Transverse colon (tissue), 4 donors: ENCODE measurements around the gene SLBP. TPM values are rescaled to one million over a fixed set of nuclear protein-coding genes. Genes with fewer than 3 reads are reported as not detected.

ENCODE experiments used
- DNase-seq: peaks from one replicate; pipeline ENCODE4 v3.0.0-alpha.2; 2019
- H3K27ac ChIP-seq, 4 donors: fragments of 200-600 bp; sonication (generic); 2 replicates each; pipeline ENCODE4 v1.5.1; 2016 to 2018; ENCODE audit warnings: inconsistent platforms in 4 of 4
- H3K27me3 ChIP-seq: fragments of 200-600 bp; sonication (generic); 2 replicates; pipeline ENCODE4 v1.5.1; 2017; ENCODE audit warnings: inconsistent platforms
- H3K36me3 ChIP-seq, 4 donors: fragments of 200-600 bp; sonication (generic); 2 replicates each; pipeline ENCODE4 v1.5.1; 2017 to 2019; ENCODE audit warnings: inconsistent platforms in 4 of 4
- H3K4me1 ChIP-seq, 4 donors: fragments of 200-600 bp; sonication (generic); 2 replicates each; pipeline ENCODE4 v1.5.1; 2017 to 2020; ENCODE audit warnings: inconsistent platforms in 4 of 4
- H3K4me3 ChIP-seq, 4 donors: fragments of 200-600 bp; sonication (generic); 1 replicate in 1 of 4; 2 replicates in 3 of 4; pipeline versions ENCODE4 v1.5.1 to v1.6.1; 2017 to 2019; ENCODE audit warnings: inconsistent platforms in 4 of 4
- H3K9me3 ChIP-seq, 2 donors: fragments of 200-600 bp; sonication (generic); 2 replicates each; pipeline ENCODE4 v1.5.1; 2017 to 2019; ENCODE audit warnings: inconsistent platforms in 2 of 2
- EP300 ChIP-seq: sonication (generic); formaldehyde crosslinking; IDR thresholded peaks from one replicate; pipeline ENCODE4 v1.6.1; 2017; ENCODE audit warnings: antibody characterized with exemption, low read depth
- POLR2A ChIP-seq: fragments of 450-650 bp; IDR thresholded peaks from one replicate; pipeline ENCODE4 v1.6.1; 2016; ENCODE audit warnings: antibody characterized with exemption, mild to moderate bottlenecking, moderate library complexity
- POLR2AphosphoS5 ChIP-seq, 3 donors: sonication (generic); formaldehyde crosslinking; IDR thresholded peaks; one replicate each; pipeline ENCODE4 v1.6.1; 2016; ENCODE audit warnings: antibody characterized with exemption in 3 of 3
- WGBS, 2 donors: methylation state at CpG; one replicate each; pipeline ENCODE4 v1.1.5; 2018; ENCODE audit warnings: low coverage in 1 of 2; 5-methylcytosine and 5-hydroxymethylcytosine counted together
- in situ Hi-C, 4 donors: fragments of 200-750 bp; cut with MboI; loops; one replicate each; pipeline versions ENCODE4 v1.15.0 to v1.15.1; 2017; ENCODE audit warnings: low sequenced_read_pairs in 3 of 4, low pct_ligation_motif_present in 1 of 4, low pct_unique_long_range_greater_than_20kb in 1 of 4
- intact Hi-C: fragments of 100-400 bp; cut with DNase I; formaldehyde crosslinking; loops from one replicate; pipeline ENCODE4 v1.15.1; 2023; ENCODE audit warnings: low total_unique reads
- total RNA-seq, 4 donors: library from RNA; depleted of rRNA; stranded (reverse); fragments of >200 nt; gene quantifications; one replicate each; pipeline ENCODE4 v1.1.0, GENCODE V29; 2016
- TF ChIP-seq, protein P1 (sequence below), 5 experiments: fragments of 200-600 bp in 3 of 5; fragments of 450-650 bp in 2 of 5; sonication (generic) in 3 of 5; IDR thresholded peaks; 1 replicate in 2 of 5; 2 replicates in 3 of 5; pipeline ENCODE4 v1.5.1; 2016 to 2017; ENCODE audit warnings: antibody characterized with exemption in 5 of 5, inconsistent platforms in 3 of 5, mild to moderate bottlenecking in 2 of 5, moderate library complexity in 1 of 5

Gene SLBP
- total RNA-seq, 4 donors from 2014 or later = 7.6 to 47.5 (median 31.6) TPM

- 5% methylated on average over 27 of the region's 29 CpGs; no CpG with 5 or more reads in 1 of the 2 donors for WGBS, 2 donors
- in situ Hi-C loops (loop anchor here in 1 of 4 donors (10.0 kb wide), 2 partner anchors 66 to 156 kb away; no protein-coding TSS in a partner anchor), intact Hi-C loops (loop anchor here (5.0 kb wide), 2 partner anchors 64 to 149 kb away; no protein-coding TSS in a partner anchor)
- peaks cover 0 to 22% (median 12%) of the 10 kb centered on the region in 4 donors for H3K4me1 ChIP-seq
- no peaks in the 10 kb centered on the region for H3K9me3 ChIP-seq
- TF ChIP-seq POLR2A (no peak), POLR2AphosphoS5 (IDR thresholded peaks at IDR 0.05) (no peak), EP300 (no peak)
- TF ChIP-seq, protein P1, sequence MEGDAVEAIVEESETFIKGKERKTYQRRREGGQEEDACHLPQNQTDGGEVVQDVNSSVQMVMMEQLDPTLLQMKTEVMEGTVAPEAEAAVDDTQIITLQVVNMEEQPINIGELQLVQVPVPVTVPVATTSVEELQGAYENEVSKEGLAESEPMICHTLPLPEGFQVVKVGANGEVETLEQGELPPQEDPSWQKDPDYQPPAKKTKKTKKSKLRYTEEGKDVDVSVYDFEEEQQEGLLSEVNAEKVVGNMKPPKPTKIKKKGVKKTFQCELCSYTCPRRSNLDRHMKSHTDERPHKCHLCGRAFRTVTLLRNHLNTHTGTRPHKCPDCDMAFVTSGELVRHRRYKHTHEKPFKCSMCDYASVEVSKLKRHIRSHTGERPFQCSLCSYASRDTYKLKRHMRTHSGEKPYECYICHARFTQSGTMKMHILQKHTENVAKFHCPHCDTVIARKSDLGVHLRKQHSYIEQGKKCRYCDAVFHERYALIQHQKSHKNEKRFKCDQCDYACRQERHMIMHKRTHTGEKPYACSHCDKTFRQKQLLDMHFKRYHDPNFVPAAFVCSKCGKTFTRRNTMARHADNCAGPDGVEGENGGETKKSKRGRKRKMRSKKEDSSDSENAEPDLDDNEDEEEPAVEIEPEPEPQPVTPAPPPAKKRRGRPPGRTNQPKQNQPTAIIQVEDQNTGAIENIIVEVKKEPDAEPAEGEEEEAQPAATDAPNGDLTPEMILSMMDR (IDR thresholded peaks at IDR 0.05) = peak; percentile 70 to 84 (median 79)
- no peak overlapping the region for H3K27ac ChIP-seq
- peak; percentile 81 for DNase-seq
- H3K27me3 ChIP-seq = peaks cover 5% of the 10 kb centered on the region
- no peaks in the 10 kb centered on the region for H3K36me3 ChIP-seq
- no peak overlapping the region for H3K4me3 ChIP-seq
Measured at GRCh38 chr4:1748465-1748995, 36.4 kb upstream of the SLBP start.

GRCh38 chr4:1747603-1747967, 35.5 kb upstream of the SLBP start:
- no peak overlapping the region for H3K4me3 ChIP-seq
- no peaks in the 10 kb centered on the region for H3K36me3 ChIP-seq
- H3K27ac ChIP-seq = no peak overlapping the region
- no peak for DNase-seq
- H3K9me3 ChIP-seq = no peaks in the 10 kb centered on the region
- TF ChIP-seq POLR2A (no peak), EP300 (no peak), POLR2AphosphoS5 (IDR thresholded peaks at IDR 0.05) (no peak)
- TF ChIP-seq, protein P1 (IDR thresholded peaks at IDR 0.05) = no peak
- in situ Hi-C loops (loop anchor here in 1 of 4 donors (10.0 kb wide), 2 partner anchors 67 to 157 kb away; no protein-coding TSS in a partner anchor), intact Hi-C loops (loop anchor here (5.0 kb wide), 2 partner anchors 65 to 150 kb away; no protein-coding TSS in a partner anchor)
- 76% methylated on average over 10 of the region's 16 CpGs; no CpG with 5 or more reads in 1 of the 2 donors for WGBS, 2 donors
- H3K27me3 ChIP-seq = peaks cover 5% of the 10 kb centered on the region
- peaks cover 0 to 16% (median 8%) of the 10 kb centered on the region in 4 donors for H3K4me1 ChIP-seq

DNA sequence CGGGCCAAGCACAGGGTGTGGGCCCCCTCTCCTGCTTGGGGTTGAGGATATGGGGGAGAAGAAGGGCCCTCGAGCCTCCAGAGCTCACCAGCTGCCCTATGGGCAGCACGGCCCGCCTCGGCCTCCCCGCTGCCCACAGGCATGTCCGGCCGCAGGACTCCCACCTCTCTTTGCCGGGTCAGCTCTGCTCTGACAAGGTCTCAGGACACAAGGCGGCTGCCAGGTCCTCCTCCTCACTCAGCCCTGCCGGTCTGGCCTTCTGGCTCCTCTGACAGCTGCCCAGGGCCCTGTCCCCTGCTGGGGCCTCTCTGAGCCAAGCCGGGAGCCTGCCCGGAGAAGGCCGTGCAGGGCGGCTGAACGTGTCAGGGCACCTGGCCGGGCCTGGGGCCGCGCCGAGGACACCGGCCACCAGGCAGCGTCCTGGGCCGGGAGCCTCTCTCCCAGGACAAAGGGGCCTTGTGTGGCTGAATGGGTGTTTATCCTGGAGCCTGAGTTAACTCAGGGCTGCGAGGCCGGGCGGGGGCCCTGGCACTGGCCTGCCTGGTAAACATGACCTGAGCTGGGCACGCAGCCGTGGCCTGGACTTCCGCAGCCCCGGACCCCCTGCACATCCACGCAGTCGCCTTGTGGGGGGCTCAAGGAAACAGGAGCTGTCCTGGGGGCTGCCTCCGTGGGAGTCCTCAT, 34.9 kb upstream of the SLBP start:
- Histone ChIP-seq H3K4me1 (peaks cover 0 to 10% (median 4%) of the 10 kb centered on the region in 4 donors), H3K9me3 (no peaks in the 10 kb centered on the region), H3K27ac (no peak overlapping the region), H3K4me3 (no peak overlapping the region), H3K27me3 (peaks cover 5% of the 10 kb centered on the region), H3K36me3 (no peaks in the 10 kb centered on the region)
- WGBS, 2 donors = 50% methylated on average over 27 of the region's 33 CpGs; no CpG with 5 or more reads in 1 of the 2 donors
- no peak for TF ChIP-seq EP300
- TF ChIP-seq POLR2A = no peak
- no peak for TF ChIP-seq POLR2AphosphoS5 (IDR thresholded peaks at IDR 0.05)
- TF ChIP-seq, protein P1 (IDR thresholded peaks at IDR 0.05) = no peak
- in situ Hi-C loops = loop anchor here in 1 of 4 donors (10.0 kb wide), 2 partner anchors 68 to 158 kb away; no protein-coding TSS in a partner anchor
- no peak for DNase-seq
- intact Hi-C loops = loop anchor here (5.0 kb wide), 2 partner anchors 65 to 150 kb away; no protein-coding TSS in a partner anchor

- in situ Hi-C loops (loop anchor here in 1 of 4 donors (10.0 kb wide), 2 partner anchors 69 to 159 kb away; no protein-coding TSS in a partner anchor), intact Hi-C loops (loop anchor here (5.0 kb wide), 2 partner anchors 66 to 151 kb away; no protein-coding TSS in a partner anchor)
- peaks cover 0 to 5% (median 2%) of the 10 kb centered on the region in 4 donors for H3K4me1 ChIP-seq
- H3K27me3 ChIP-seq = peaks cover 5% of the 10 kb centered on the region
- no peaks in the 10 kb centered on the region for H3K9me3 ChIP-seq
- peaks cover 0 to 2% (median 0%) of the 10 kb centered on the region in 4 donors for H3K36me3 ChIP-seq
- peak; percentile 74 for DNase-seq
- no peak overlapping the region for H3K27ac ChIP-seq
- TF ChIP-seq POLR2A = no peak
- TF ChIP-seq, protein P1 (IDR thresholded peaks at IDR 0.05) = peak; percentile 65 to 88 (median 80)
- H3K4me3 ChIP-seq = no peak overlapping the region
- 18% methylated on average over 10 of the region's 17 CpGs; no CpG with 5 or more reads in 1 of the 2 donors for WGBS, 2 donors
Measured at GRCh38 chr4:1746265-1746691, 34.2 kb upstream of the SLBP start.
